GM10266 (cell line): Measurements from ENCODE around the gene HKDC1.
"Not testable (repeated sequence)": the region's sequence is repeated elsewhere in the genome, so short reads cannot be mapped to it uniquely, and the experiment has no call there.

Experiments
- DNase-seq: peaks from one replicate; pipeline ENCODE4 v3.0.0; 2012; ENCODE audit errors: extremely low spot score
- CTCF ChIP-seq: IDR thresholded peaks from 2 replicates; pipeline ENCODE4 v1.5.1; 2012; ENCODE audit warnings: mild to moderate bottlenecking, low read depth; ENCODE audit not compliant: control insufficient read depth, insufficient read depth; ENCODE audit errors: missing control alignments

Gene HKDC1

GRCh38 chr10:69276503-69276902, 56.4 kb downstream of the HKDC1 start:
- no peak for TF ChIP-seq CTCF
- DNase-seq: no peak

- TF ChIP-seq CTCF: no peak
- no peak for DNase-seq
These were observed 58.4 kb downstream of the HKDC1 start, which contains the start of gene HK1 for GRCh38 chr10:69278446-69278963. Gene HK1 (plus strand): TSS chr10:69278496.

- no peak for TF ChIP-seq CTCF
- no peak for DNase-seq
These were observed 59.0 kb downstream of the HKDC1 start for GRCh38 chr10:69279110-69279509.

- no peak for TF ChIP-seq CTCF
These were observed 61.6 kb downstream of the HKDC1 start for GRCh38 chr10:69281507-69282413.

GRCh38 chr10:69284402-69284801, 64.3 kb downstream of the HKDC1 start:
- not testable (repeated sequence) for DNase-seq

More at GRCh38 chr10:69281507-69282413, 61.6 kb downstream of the HKDC1 start:
- DNase-seq: no peak

GRCh38 chr10:69285699-69286098, 65.6 kb downstream of the HKDC1 start:
- no peak for TF ChIP-seq CTCF
- DNase-seq: no peak

GRCh38 chr10:69287181-69287580, 67.0 kb downstream of the HKDC1 start:
- no peak for DNase-seq
- no peak for TF ChIP-seq CTCF
